A549 (cell line): ENCODE measurements around the gene HOXB3. TPM values are rescaled to one million over a fixed set of nuclear protein-coding genes. Genes with fewer than 3 reads are reported as not detected.

Experiments
- ATAC-seq, 2 experiments: fragments of 200-7000 bp in 1 of 2; fragments of >200 bp in 1 of 2; cut with Nextera tagmentation in 1 of 2; cut with Tn5 transposase in 1 of 2; 3 replicates each; pipeline versions ENCODE4 v1.8.0 to v1.9.1; 2018 to 2020; ENCODE audit warnings: mild to moderate bottlenecking in 1 of 2, moderate library complexity in 1 of 2
- CTCF ChIA-PET: fragments of 300-600 bp; sonication (Branson Sonifier 250); formaldehyde crosslinking; extraction: SDS; loops from one replicate; lab custom pipeline; 2021; ENCODE audit warnings: antibody characterized with exemption, inconsistent platforms; lab: Yijun Ruan, JAX
- POLR2A ChIA-PET: fragments of 350-600 bp; formaldehyde crosslinking; extraction: SDS; loops from one replicate; lab custom pipeline; 2021; ENCODE audit warnings: antibody characterized with exemption, inconsistent platforms; lab: Yijun Ruan, JAX
- DNase-seq, 2 experiments: peaks; one replicate each; pipeline versions ENCODE4 v3.0.0 to v3.0.0-alpha.2; 2011 to 2016; ENCODE audit warnings: low read depth in 1 of 2, low spot score in 1 of 2
- FAIRE-seq: peaks from 2 replicates; lab custom pipeline; 2011; peaks lifted over from hg19 to GRCh38; lab: Jason Lieb, UNC
- H3K27ac ChIP-seq, 2 experiments: fragments of >200 bp; sonication (Bioruptor Twin); formaldehyde crosslinking; 3 replicates each; pipeline ENCODE4 v1.5.1; 2016 to 2017
- H3K4me1 ChIP-seq: fragments of >200 bp; sonication (Bioruptor Twin); formaldehyde crosslinking; 3 replicates; pipeline ENCODE4 v1.6.1; 2016
- H3K4me2 ChIP-seq: fragments of >200 bp; sonication (Bioruptor Twin); formaldehyde crosslinking; 3 replicates; pipeline ENCODE4 v1.6.1; 2016
- H3K4me3 ChIP-seq: fragments of >200 bp; sonication (Bioruptor Twin); formaldehyde crosslinking; 3 replicates; pipeline ENCODE4 v1.5.1; 2016
- H3K9me3 ChIP-seq: fragments of >200 bp; sonication (Bioruptor Twin); formaldehyde crosslinking; 3 replicates; pipeline ENCODE4 v1.6.1; 2016
- BHLHE40 ChIP-seq: IDR thresholded peaks from 2 replicates; pipeline ENCODE4 v1.6.1; 2012; ENCODE audit warnings: low read depth, low read length, inconsistent platforms
- CBX2 ChIP-seq: fragments of 200-600 bp; sonication (generic); IDR thresholded peaks from 2 replicates; pipeline ENCODE4 v1.6.1; 2016; ENCODE audit warnings: low read depth, mild to moderate bottlenecking, borderline replicate concordance
- CBX8 ChIP-seq: fragments of 200-600 bp; sonication (generic); IDR thresholded peaks from 2 replicates; pipeline ENCODE4 v1.6.1; 2016
- EHMT2 ChIP-seq: fragments of 200-600 bp; sonication (generic); IDR thresholded peaks from 2 replicates; pipeline ENCODE4 v1.6.1; 2016; ENCODE audit warnings: antibody characterized with exemption, low read depth, mild to moderate bottlenecking, moderate library complexity
- ESRRA ChIP-seq: fragments of 150-350 bp; IDR thresholded peaks from 2 replicates; pipeline ENCODE4 v1.6.1; 2014; ENCODE audit warnings: mild to moderate bottlenecking, low read length, borderline replicate concordance
- FOSB ChIP-seq: fragments of 250-450 bp; sonication (Bioruptor Pico); IDR thresholded peaks from 2 replicates; pipeline ENCODE4 v1.5.0; 2020; ENCODE audit warnings: mild to moderate bottlenecking, moderate library complexity
- GATA3 ChIP-seq: IDR thresholded peaks from 2 replicates; pipeline ENCODE4 v1.6.1; 2012; ENCODE audit warnings: borderline replicate concordance
- HOXB13 ChIP-seq: fragments of 250-450 bp; sonication (Bioruptor Pico); IDR thresholded peaks from 2 replicates; pipeline ENCODE4 v1.5.0; 2020; ENCODE audit warnings: low read depth, mild to moderate bottlenecking, moderate library complexity
- HOXB5 ChIP-seq: fragments of 250-450 bp; sonication (Bioruptor Pico); IDR thresholded peaks from 2 replicates; pipeline ENCODE4 v1.5.0; 2020; ENCODE audit warnings: mild to moderate bottlenecking, moderate library complexity
- JUN ChIP-seq, 2 experiments: fragments of >200 bp; sonication (Bioruptor Twin); formaldehyde crosslinking; IDR thresholded peaks; 2 replicates in 1 of 2; 3 replicates in 1 of 2; pipeline ENCODE4 v1.6.1; 2016 to 2017
- JUNB ChIP-seq: fragments of >200 bp; sonication (Bioruptor Twin); formaldehyde crosslinking; IDR thresholded peaks from 2 replicates; pipeline ENCODE4 v1.6.1; 2016
- KDM1A ChIP-seq: fragments of 200-600 bp; sonication (generic); IDR thresholded peaks from 2 replicates; pipeline ENCODE4 v1.6.1; 2016; ENCODE audit warnings: low read depth, mild to moderate bottlenecking
- MAFK ChIP-seq: fragments of 450-650 bp; IDR thresholded peaks from 2 replicates; pipeline ENCODE4 v1.6.1; 2014; ENCODE audit not compliant: partially characterized antibody
- MYC ChIP-seq: IDR thresholded peaks from 2 replicates; pipeline ENCODE4 v1.6.1; 2012; ENCODE audit warnings: mild to moderate bottlenecking, inconsistent platforms, low read length, improper control_type of control experiment, borderline replicate concordance
- RAD21 ChIP-seq, 2 experiments: fragments of >200 bp in 1 of 2; sonication (Bioruptor Twin) in 1 of 2; formaldehyde crosslinking in 1 of 2; IDR thresholded peaks in 1 of 2; conservative IDR thresholded peaks in 1 of 2; 2 replicates in 1 of 2; 3 replicates in 1 of 2; pipeline ENCODE4 v1.6.1; 2012 to 2018; ENCODE audit warnings: inconsistent platforms in 1 of 2
- SMC3 ChIP-seq: fragments of >200 bp; sonication (Bioruptor Twin); formaldehyde crosslinking; IDR thresholded peaks from 3 replicates; pipeline ENCODE4 v1.6.1; 2018; ENCODE audit warnings: inconsistent platforms
- SREBF2 ChIP-seq: fragments of 450-650 bp; IDR thresholded peaks from 2 replicates; pipeline ENCODE4 v1.6.1; 2014; ENCODE audit warnings: mild to moderate bottlenecking, moderate library complexity
- TFCP2L1 ChIP-seq: fragments of 250-450 bp; sonication (Bioruptor Pico); IDR thresholded peaks from 2 replicates; pipeline ENCODE4 v1.5.0; 2021; ENCODE audit warnings: mild to moderate bottlenecking
- ZC3H11A ChIP-seq: fragments of 450-650 bp; IDR thresholded peaks from 2 replicates; pipeline ENCODE4 v1.6.1; 2014; ENCODE audit warnings: antibody characterized with exemption, mild to moderate bottlenecking
- ZSCAN20 ChIP-seq: fragments of 250-450 bp; sonication (Bioruptor Pico); IDR thresholded peaks from 2 replicates; pipeline ENCODE4 v1.8.0; 2022; ENCODE audit warnings: mild to moderate bottlenecking, moderate library complexity
- WGBS: methylation state at CpG from one replicate; pipeline ENCODE4 v1.1.6; 2017; ENCODE audit errors: missing lambda C conversion rate; 5-methylcytosine and 5-hydroxymethylcytosine counted together
- polyA plus RNA-seq, 4 experiments: library from polyadenylated mRNA; depleted of rRNA in 3 of 4; stranded (reverse); fragments of >200 nt; fragmentation: RNase III in 1 of 4; extraction: RNeasy Plus Mini Kit Qiagen cat#74134 plus additional on column Dnase treatment in 1 of 4; gene quantifications; 2 replicates in 3 of 4; 3 replicates in 1 of 4; pipeline ENCODE4 v1.2.3, GENCODE V29; 2011 to 2017
- TF ChIP-seq, protein P1 (sequence below): fragments of 250-450 bp; sonication (Bioruptor Pico); IDR thresholded peaks from 2 replicates; pipeline ENCODE4 v1.5.0; 2021; ENCODE audit warnings: mild to moderate bottlenecking, moderate library complexity, borderline replicate concordance
- TF ChIP-seq, protein P2 (sequence below): fragments of 150-350 bp; IDR thresholded peaks from 2 replicates; pipeline ENCODE4 v1.6.1; 2014; ENCODE audit warnings: low read depth, mild to moderate bottlenecking, low read length
- TF ChIP-seq, protein P3 (sequence below): fragments of 250-450 bp; sonication (Bioruptor Pico); IDR thresholded peaks from 2 replicates; pipeline ENCODE4 v1.5.0; 2020; ENCODE audit warnings: low read depth, mild to moderate bottlenecking, moderate library complexity
- TF ChIP-seq, protein P4 (sequence below): IDR thresholded peaks from 2 replicates; pipeline ENCODE4 v1.6.1; 2012; ENCODE audit warnings: low read depth, borderline replicate concordance
- TF ChIP-seq, protein P5 (sequence below): fragments of 200-600 bp; sonication (generic); IDR thresholded peaks from 2 replicates; pipeline ENCODE4 v1.6.1; 2016; ENCODE audit warnings: antibody characterized with exemption, mild to moderate bottlenecking, moderate library complexity

The HOXB3 gene
- polyA plus RNA-seq, 2 of the 4 experiments (the other 2 are of a cell fraction): 8.6 to 17.0 TPM

DNA sequence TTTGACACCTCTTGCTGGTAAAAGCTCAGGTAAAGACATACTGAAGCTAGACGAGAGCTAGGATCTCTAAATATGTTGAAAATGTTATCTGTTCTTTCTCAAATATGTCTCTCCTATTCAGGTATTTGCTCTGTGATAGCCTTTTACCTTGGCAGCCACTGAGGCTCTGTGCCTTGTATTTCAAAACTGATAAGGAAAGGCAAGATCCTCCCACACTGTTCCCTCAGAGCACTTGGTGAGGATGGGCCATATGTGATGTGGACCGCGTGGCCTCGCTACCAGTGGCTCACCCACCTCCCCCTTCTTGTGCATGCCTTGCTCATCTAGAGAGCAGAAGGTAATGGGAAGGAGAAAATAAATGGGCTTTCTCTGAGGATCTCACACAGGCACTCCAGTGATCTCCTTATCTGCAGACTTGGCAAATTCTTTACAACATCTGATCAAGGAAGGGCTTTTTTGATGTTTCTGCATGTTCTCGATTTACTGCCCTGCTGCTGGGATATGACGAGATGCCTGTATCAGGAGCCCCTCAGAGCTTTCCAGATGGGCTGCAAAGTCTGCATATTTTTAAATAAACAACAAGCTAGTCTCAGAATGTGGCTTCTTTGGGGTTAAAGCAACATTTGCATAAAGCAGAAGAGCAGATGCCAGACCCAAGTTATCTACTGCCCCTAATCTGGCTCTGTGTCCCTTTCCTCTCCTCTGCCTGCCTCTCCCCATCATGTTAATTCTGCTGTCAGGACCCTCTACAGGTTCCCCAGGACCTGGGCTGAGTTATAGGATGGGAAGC is 76.2 kb downstream of the HOXB3 start:
- TF ChIP-seq, protein P1, sequence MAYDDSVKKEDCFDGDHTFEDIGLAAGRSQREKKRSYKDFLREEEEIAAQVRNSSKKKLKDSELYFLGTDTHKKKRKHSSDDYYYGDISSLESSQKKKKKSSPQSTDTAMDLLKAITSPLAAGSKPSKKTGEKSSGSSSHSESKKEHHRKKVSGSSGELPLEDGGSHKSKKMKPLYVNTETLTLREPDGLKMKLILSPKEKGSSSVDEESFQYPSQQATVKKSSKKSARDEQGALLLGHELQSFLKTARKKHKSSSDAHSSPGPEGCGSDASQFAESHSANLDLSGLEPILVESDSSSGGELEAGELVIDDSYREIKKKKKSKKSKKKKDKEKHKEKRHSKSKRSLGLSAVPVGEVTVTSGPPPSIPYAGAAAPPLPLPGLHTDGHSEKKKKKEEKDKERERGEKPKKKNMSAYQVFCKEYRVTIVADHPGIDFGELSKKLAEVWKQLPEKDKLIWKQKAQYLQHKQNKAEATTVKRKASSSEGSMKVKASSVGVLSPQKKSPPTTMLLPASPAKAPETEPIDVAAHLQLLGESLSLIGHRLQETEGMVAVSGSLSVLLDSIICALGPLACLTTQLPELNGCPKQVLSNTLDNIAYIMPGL: no peak
- no peak for TF ChIP-seq RAD21 (conservative IDR thresholded peaks at IDR 0.05 in 1 of 2, IDR thresholded peaks at IDR 0.05 in 1 of 2)
- no peak for TF ChIP-seq SREBF2
- TF ChIP-seq JUNB: no peak
- TF ChIP-seq FOSB (CRISPR knock-in tag): no peak
- TF ChIP-seq MAFK: peak; percentile 71
- Histone ChIP-seq H3K27ac (no peak overlapping the region), H3K4me2 (no peak overlapping the region), H3K4me1 (peaks cover 22% of the 10 kb centered on the region; the same call in 2 of the 3 replicates), H3K4me3 (no peak overlapping the region), H3K9me3 (no peaks in the 10 kb centered on the region)
- ChIA-PET POLR2A (no interaction called here), CTCF (interaction anchor here (1.1 to 1.9 kb wide), 8 partner anchors 8 to 105 kb away, joined by 3 to 10 read pairs (median 4); no protein-coding TSS in a partner anchor)
- no peak for FAIRE-seq
- WGBS: 79% methylated on average over 6 of the region's 6 CpGs
- ATAC-seq: peak in 1 of 2 experiments; percentile 20; a peak in 2 of 6 replicates
- no peak for DNase-seq

DNA sequence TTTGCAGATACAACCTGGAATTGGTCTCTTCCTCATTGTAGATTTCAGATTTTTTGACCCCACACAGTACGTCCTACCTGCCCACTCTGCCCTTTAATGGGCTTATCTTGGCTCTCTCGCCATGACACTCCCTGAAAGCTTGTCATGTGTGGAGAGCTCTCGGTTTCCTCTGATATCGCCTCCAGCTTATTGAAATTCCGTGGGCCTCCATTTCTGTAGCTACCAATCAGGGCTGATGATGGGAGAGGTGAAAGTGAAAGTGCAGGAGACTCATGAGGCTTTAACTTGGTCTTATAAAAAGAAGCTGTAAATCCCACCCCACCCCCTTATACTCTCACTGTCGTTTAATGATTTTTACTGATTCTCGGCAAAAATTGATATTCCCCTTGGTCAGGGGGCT is 76.9 kb downstream of the HOXB3 start:
- CTCF ChIA-PET: interaction anchor here (0.6 to 1.9 kb wide), 8 partner anchors 9 to 167 kb away, joined by 3 to 10 read pairs (median 4); no protein-coding TSS in a partner anchor
- Histone ChIP-seq H3K27ac (no peak overlapping the region), H3K4me2 (no peak overlapping the region), H3K9me3 (no peaks in the 10 kb centered on the region), H3K4me1 (peaks cover 21% of the 10 kb centered on the region; the same call in 2 of the 3 replicates), H3K4me3 (no peak overlapping the region)
- FAIRE-seq: no peak
- ATAC-seq: no peak
- WGBS: 80% methylated on average over 7 of the region's 7 CpGs
- no peak for DNase-seq
- POLR2A ChIA-PET: no interaction called here
- TF ChIP-seq TFCP2L1 (CRISPR knock-in tag): no peak
- TF ChIP-seq EHMT2: no peak
- TF ChIP-seq, protein P2, sequence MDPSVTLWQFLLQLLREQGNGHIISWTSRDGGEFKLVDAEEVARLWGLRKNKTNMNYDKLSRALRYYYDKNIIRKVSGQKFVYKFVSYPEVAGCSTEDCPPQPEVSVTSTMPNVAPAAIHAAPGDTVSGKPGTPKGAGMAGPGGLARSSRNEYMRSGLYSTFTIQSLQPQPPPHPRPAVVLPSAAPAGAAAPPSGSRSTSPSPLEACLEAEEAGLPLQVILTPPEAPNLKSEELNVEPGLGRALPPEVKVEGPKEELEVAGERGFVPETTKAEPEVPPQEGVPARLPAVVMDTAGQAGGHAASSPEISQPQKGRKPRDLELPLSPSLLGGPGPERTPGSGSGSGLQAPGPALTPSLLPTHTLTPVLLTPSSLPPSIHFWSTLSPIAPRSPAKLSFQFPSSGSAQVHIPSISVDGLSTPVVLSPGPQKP: no peak
- TF ChIP-seq KDM1A: no peak
- no peak for TF ChIP-seq JUN (IDR thresholded peaks at IDR 0.05)
- TF ChIP-seq, protein P3, sequence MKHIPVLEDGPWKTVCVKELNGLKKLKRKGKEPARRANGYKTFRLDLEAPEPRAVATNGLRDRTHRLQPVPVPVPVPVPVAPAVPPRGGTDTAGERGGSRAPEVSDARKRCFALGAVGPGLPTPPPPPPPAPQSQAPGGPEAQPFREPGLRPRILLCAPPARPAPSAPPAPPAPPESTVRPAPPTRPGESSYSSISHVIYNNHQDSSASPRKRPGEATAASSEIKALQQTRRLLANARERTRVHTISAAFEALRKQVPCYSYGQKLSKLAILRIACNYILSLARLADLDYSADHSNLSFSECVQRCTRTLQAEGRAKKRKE (CRISPR knock-in tag): no peak
- TF ChIP-seq, protein P4, sequence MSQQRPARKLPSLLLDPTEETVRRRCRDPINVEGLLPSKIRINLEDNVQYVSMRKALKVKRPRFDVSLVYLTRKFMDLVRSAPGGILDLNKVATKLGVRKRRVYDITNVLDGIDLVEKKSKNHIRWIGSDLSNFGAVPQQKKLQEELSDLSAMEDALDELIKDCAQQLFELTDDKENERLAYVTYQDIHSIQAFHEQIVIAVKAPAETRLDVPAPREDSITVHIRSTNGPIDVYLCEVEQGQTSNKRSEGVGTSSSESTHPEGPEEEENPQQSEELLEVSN: no peak
- no peak for TF ChIP-seq ZSCAN20 (CRISPR knock-in tag)
- TF ChIP-seq HOXB13: no peak
- TF ChIP-seq ZC3H11A: no peak
- no peak for TF ChIP-seq ESRRA
- no peak for TF ChIP-seq MYC
- TF ChIP-seq GATA3: no peak
- TF ChIP-seq, protein P5, sequence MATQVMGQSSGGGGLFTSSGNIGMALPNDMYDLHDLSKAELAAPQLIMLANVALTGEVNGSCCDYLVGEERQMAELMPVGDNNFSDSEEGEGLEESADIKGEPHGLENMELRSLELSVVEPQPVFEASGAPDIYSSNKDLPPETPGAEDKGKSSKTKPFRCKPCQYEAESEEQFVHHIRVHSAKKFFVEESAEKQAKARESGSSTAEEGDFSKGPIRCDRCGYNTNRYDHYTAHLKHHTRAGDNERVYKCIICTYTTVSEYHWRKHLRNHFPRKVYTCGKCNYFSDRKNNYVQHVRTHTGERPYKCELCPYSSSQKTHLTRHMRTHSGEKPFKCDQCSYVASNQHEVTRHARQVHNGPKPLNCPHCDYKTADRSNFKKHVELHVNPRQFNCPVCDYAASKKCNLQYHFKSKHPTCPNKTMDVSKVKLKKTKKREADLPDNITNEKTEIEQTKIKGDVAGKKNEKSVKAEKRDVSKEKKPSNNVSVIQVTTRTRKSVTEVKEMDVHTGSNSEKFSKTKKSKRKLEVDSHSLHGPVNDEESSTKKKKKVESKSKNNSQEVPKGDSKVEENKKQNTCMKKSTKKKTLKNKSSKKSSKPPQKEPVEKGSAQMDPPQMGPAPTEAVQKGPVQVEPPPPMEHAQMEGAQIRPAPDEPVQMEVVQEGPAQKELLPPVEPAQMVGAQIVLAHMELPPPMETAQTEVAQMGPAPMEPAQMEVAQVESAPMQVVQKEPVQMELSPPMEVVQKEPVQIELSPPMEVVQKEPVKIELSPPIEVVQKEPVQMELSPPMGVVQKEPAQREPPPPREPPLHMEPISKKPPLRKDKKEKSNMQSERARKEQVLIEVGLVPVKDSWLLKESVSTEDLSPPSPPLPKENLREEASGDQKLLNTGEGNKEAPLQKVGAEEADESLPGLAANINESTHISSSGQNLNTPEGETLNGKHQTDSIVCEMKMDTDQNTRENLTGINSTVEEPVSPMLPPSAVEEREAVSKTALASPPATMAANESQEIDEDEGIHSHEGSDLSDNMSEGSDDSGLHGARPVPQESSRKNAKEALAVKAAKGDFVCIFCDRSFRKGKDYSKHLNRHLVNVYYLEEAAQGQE: no peak
- TF ChIP-seq CBX8: no peak
- TF ChIP-seq BHLHE40: no peak
- TF ChIP-seq RAD21 (conservative IDR thresholded peaks at IDR 0.05 in 1 of 2, IDR thresholded peaks at IDR 0.05 in 1 of 2): no peak
- no peak for TF ChIP-seq SMC3
- TF ChIP-seq CBX2: no peak
- TF ChIP-seq HOXB5: no peak
